Lung microvascular endothelial cell (primary cell): ENCODE measurements around the gene SOX13. TPM values are rescaled to one million over a fixed set of nuclear protein-coding genes. Genes with fewer than 3 reads are reported as not detected.

Source experiments
- DNase-seq, 2 donors: peaks; one replicate each; pipeline versions ENCODE4 v3.0.0 to v3.0.0-alpha.2; 2010; ENCODE audit warnings: low read depth in 2 of 2
- total RNA-seq: library from RNA; depleted of rRNA; stranded (reverse); fragments of >200 nt; gene quantifications from 2 replicates; pipeline ENCODE4 v1.2.1, GENCODE V29; 2014

The SOX13 gene
- total RNA-seq, 1 donor from 2014 or later, result 6.7 TPM

- peak; percentile 48 to 72 for DNase-seq
Observed at GRCh38 chr1:204151552-204152309, 78.8 kb downstream of the SOX13 start, which contains the start of gene ETNK2. TSS of gene ETNK2 (minus strand) at chr1:204152044. CDS start at chr1:204151852, 192 bp downstream.

GRCh38 chr1:204152310-204153044 lies 79.6 kb downstream of the SOX13 start:
- DNase-seq, result peak in 1 of 2 donors; percentile 27

- DNase-seq, result no peak
Observed at GRCh38 chr1:204153667-204154066, 80.8 kb downstream of the SOX13 start.

- no peak for DNase-seq
Observed at GRCh38 chr1:204154568-204155255, 81.8 kb downstream of the SOX13 start.

- no peak for DNase-seq
Observed at GRCh38 chr1:204155881-204156280, 83.0 kb downstream of the SOX13 start.

GRCh38 chr1:204157962-204158361 lies 85.0 kb downstream of the SOX13 start:
- DNase-seq, result no peak

GRCh38 chr1:204161609-204162493 lies 88.9 kb downstream of the SOX13 start:
- DNase-seq, result no peak

- DNase-seq, result peak; percentile 63 to 79
Observed at GRCh38 chr1:204162494-204163074, 89.7 kb downstream of the SOX13 start.

GRCh38 chr1:204166219-204166618 lies 93.3 kb downstream of the SOX13 start, which contains the start of gene REN:
TSS of gene REN (minus strand) at chr1:204166337. CDS start at chr1:204166293, 44 bp downstream.
- no peak for DNase-seq

- no peak for DNase-seq
Observed at GRCh38 chr1:204167730-204168129, 94.8 kb downstream of the SOX13 start.

GRCh38 chr1:204169858-204170257 lies 96.9 kb downstream of the SOX13 start:
- DNase-seq, result peak in 1 of 2 donors; percentile 11

GRCh38 chr1:204170494-204171155 lies 97.7 kb downstream of the SOX13 start:
- DNase-seq, result no peak

GRCh38 chr1:204171751-204172178 lies 98.8 kb downstream of the SOX13 start:
- DNase-seq, result peak; percentile 84 to 88

GRCh38 chr1:204172404-204173029 lies 99.6 kb downstream of the SOX13 start:
- DNase-seq, result no peak

GRCh38 chr1:204174958-204175357 lies 102.0 kb downstream of the SOX13 start:
- DNase-seq, result no peak

GRCh38 chr1:204176049-204176448 lies 103.1 kb downstream of the SOX13 start:
- no peak for DNase-seq

GRCh38 chr1:204177133-204177532 lies 104.2 kb downstream of the SOX13 start:
- peak in 1 of 2 donors; percentile 29 for DNase-seq
